Neural progenitor cell (in vitro differentiated cells): ENCODE data around the gene EVL. TPM values are rescaled to one million over a fixed set of nuclear protein-coding genes. Genes with fewer than 3 reads are reported as not detected.

Source experiments
- DNase-seq: peaks from one replicate; pipeline ENCODE4 v3.0.0-alpha.2; 2016; ENCODE audit warnings: low spot score
- H2AFZ ChIP-seq: fragments of 200-600 bp; sonication (generic); replicated peaks from 2 replicates; pipeline ENCODE4 v1.6.1; 2016; ENCODE audit warnings: antibody characterized with exemption
- H3F3A ChIP-seq: fragments of 200-600 bp; sonication (generic); 2 replicates; pipeline ENCODE4 v1.6.1; 2016; ENCODE audit warnings: antibody characterized with exemption, low read depth
- H3K27ac ChIP-seq: fragments of 200-600 bp; sonication (generic); 2 replicates; pipeline ENCODE4 v1.5.1; 2016; ENCODE audit warnings: mild to moderate bottlenecking
- H3K27me3 ChIP-seq: fragments of 200-600 bp; sonication (generic); 2 replicates; pipeline ENCODE4 v1.6.1; 2016; ENCODE audit warnings: mild to moderate bottlenecking, moderate library complexity
- H3K36me3 ChIP-seq: fragments of 200-600 bp; sonication (generic); 2 replicates; pipeline ENCODE4 v1.5.1; 2016
- H3K4me1 ChIP-seq: fragments of 200-600 bp; sonication (generic); 2 replicates; pipeline ENCODE4 v1.6.1; 2016; ENCODE audit warnings: mixed run types
- H3K4me2 ChIP-seq: fragments of 200-600 bp; sonication (generic); 2 replicates; pipeline ENCODE4 v1.6.1; 2016
- H3K4me3 ChIP-seq: fragments of 200-600 bp; sonication (generic); 2 replicates; pipeline ENCODE4 v1.5.1; 2016
- H3K79me2 ChIP-seq: fragments of 200-600 bp; sonication (generic); 2 replicates; pipeline ENCODE4 v1.6.1; 2016; ENCODE audit warnings: low read depth
- H3K9ac ChIP-seq: fragments of 200-600 bp; sonication (generic); 2 replicates; pipeline ENCODE4 v1.6.1; 2016
- H3K9me3 ChIP-seq: fragments of 200-600 bp; sonication (generic); 2 replicates; pipeline ENCODE4 v1.5.1; 2016; ENCODE audit warnings: low read depth
- H4K20me1 ChIP-seq: fragments of 200-600 bp; sonication (generic); 2 replicates; pipeline ENCODE4 v1.6.1; 2016; ENCODE audit warnings: low read depth
- H3K27ac Mint-ChIP-seq: 3 replicates; pipeline ENCODE4 v1.8.0; 2021; ENCODE audit warnings: mixed read lengths
- H3K27me3 Mint-ChIP-seq: 2 replicates; pipeline ENCODE4 v1.8.0; 2022; ENCODE audit warnings: low read depth, mild to moderate bottlenecking, inconsistent platforms, moderate library complexity, mixed read lengths; ENCODE audit not compliant: insufficient read depth
- H3K36me3 Mint-ChIP-seq: 3 replicates; pipeline ENCODE4 v1.8.0; 2021; ENCODE audit warnings: mixed read lengths
- H3K4me1 Mint-ChIP-seq: 3 replicates; pipeline ENCODE4 v1.8.0; 2021; ENCODE audit warnings: mixed read lengths
- H3K4me3 Mint-ChIP-seq: 3 replicates; pipeline ENCODE4 v1.8.0; 2021; ENCODE audit warnings: mild to moderate bottlenecking, moderate library complexity, mixed read lengths
- H3K9me3 Mint-ChIP-seq: 3 replicates; pipeline ENCODE4 v1.8.0; 2020; ENCODE audit warnings: mixed read lengths
- CTCF ChIP-seq: fragments of 200-600 bp; sonication (generic); IDR thresholded peaks from 2 replicates; pipeline ENCODE4 v1.5.1; 2017; ENCODE audit warnings: antibody characterized with exemption, mild to moderate bottlenecking
- EZH2 ChIP-seq: fragments of 200-600 bp; sonication (generic); IDR thresholded peaks from 2 replicates; pipeline ENCODE4 v1.6.1; 2017; ENCODE audit warnings: antibody characterized with exemption, mild to moderate bottlenecking, moderate library complexity
- EZH2phosphoT487 ChIP-seq: fragments of 200-600 bp; sonication (generic); IDR thresholded peaks from 2 replicates; pipeline ENCODE4 v1.6.1; 2017; ENCODE audit warnings: antibody characterized with exemption
- total RNA-seq: library from RNA; depleted of rRNA; stranded (reverse); fragments of >200 nt; gene quantifications from 2 replicates; pipeline ENCODE4 v1.2.3, GENCODE V29; 2015; ENCODE audit warnings: low replicate concordance

Gene EVL
- total RNA-seq = 49.2 and 71.2 TPM in 2 replicates

GRCh38 chr14:100065111-100065871, at the start of gene EVL:
Gene EVL (plus strand): TSS chr14:100065422. CDS start chr14:100065501, 79 bp downstream.
- Mint-ChIP-seq H3K36me3 (peaks cover 4% of the 10 kb centered on the region), H3K9me3 (peaks cover 5% of the 10 kb centered on the region), H3K4me1 (peaks cover 16% of the 10 kb centered on the region), H3K27me3 (no peaks in the 10 kb centered on the region), H3K27ac (no peak within 1 kb of the TSS), H3K4me3 (no peak within 1 kb of the TSS)
- Histone ChIP-seq H2AFZ (no peak within 1 kb of the TSS), H3K4me3 (no peak within 1 kb of the TSS), H4K20me1 (peaks cover 40% of the 10 kb centered on the region), H3K27me3 (no peaks in the 10 kb centered on the region), H3F3A (no peaks in the 10 kb centered on the region), H3K27ac (no peak within 1 kb of the TSS), H3K9ac (no peak within 1 kb of the TSS), H3K4me2 (no peak within 1 kb of the TSS), H3K36me3 (no peaks in the 10 kb centered on the region), H3K9me3 (no peaks in the 10 kb centered on the region), H3K79me2 (peaks cover 14% of the 10 kb centered on the region), H3K4me1 (no peaks in the 10 kb centered on the region)
- TF ChIP-seq EZH2 (no peak), CTCF (no peak), EZH2phosphoT487 (no peak)
- no peak for DNase-seq

- peaks cover 3% of the 10 kb centered on the region for H3K27me3 Mint-ChIP-seq
- Histone ChIP-seq H3K9ac (no peak overlapping the region), H2AFZ (no peak overlapping the region), H3K4me3 (no peak overlapping the region), H3K27ac (no peak overlapping the region), H3K79me2 (peaks cover 57% of the 10 kb centered on the region), H4K20me1 (peaks cover 53% of the 10 kb centered on the region), H3K4me1 (peaks cover 31% of the 10 kb centered on the region), H3K36me3 (no peaks in the 10 kb centered on the region), H3F3A (peaks cover 10% of the 10 kb centered on the region), H3K27me3 (no peaks in the 10 kb centered on the region), H3K9me3 (no peaks in the 10 kb centered on the region), H3K4me2 (no peak overlapping the region)
- peaks cover 11% of the 10 kb centered on the region for H3K9me3 Mint-ChIP-seq
- DNase-seq = no peak
- TF ChIP-seq CTCF = no peak
- no peak for TF ChIP-seq EZH2
- TF ChIP-seq EZH2phosphoT487 = no peak
- H3K4me1 Mint-ChIP-seq = peaks cover 44% of the 10 kb centered on the region
- H3K4me3 Mint-ChIP-seq = no peak overlapping the region
- H3K27ac Mint-ChIP-seq = no peak overlapping the region
- peaks cover 12% of the 10 kb centered on the region for H3K36me3 Mint-ChIP-seq
Observed at GRCh38 chr14:100017553-100017952, 47.7 kb upstream of the EVL start.

- Histone ChIP-seq H3K27ac (no peak overlapping the region), H3K4me3 (no peak overlapping the region), H3K79me2 (peaks cover 58% of the 10 kb centered on the region), H3K9me3 (no peaks in the 10 kb centered on the region), H3F3A (peaks cover 10% of the 10 kb centered on the region), H3K9ac (peak overlapping the region; percentile 22), H3K36me3 (no peaks in the 10 kb centered on the region), H3K4me1 (peaks cover 31% of the 10 kb centered on the region), H4K20me1 (peaks cover 57% of the 10 kb centered on the region), H3K4me2 (no peak overlapping the region), H2AFZ (no peak overlapping the region), H3K27me3 (no peaks in the 10 kb centered on the region)
- H3K27me3 Mint-ChIP-seq = peaks cover 3% of the 10 kb centered on the region
- peak overlapping the region; percentile 82 for H3K27ac Mint-ChIP-seq
- no peak for TF ChIP-seq CTCF
- no peak for TF ChIP-seq EZH2
- TF ChIP-seq EZH2phosphoT487 = no peak
- DNase-seq = no peak
- peaks cover 8% of the 10 kb centered on the region for H3K9me3 Mint-ChIP-seq
- H3K4me3 Mint-ChIP-seq = no peak overlapping the region
- H3K4me1 Mint-ChIP-seq = peaks cover 44% of the 10 kb centered on the region
- peaks cover 8% of the 10 kb centered on the region for H3K36me3 Mint-ChIP-seq
Observed at GRCh38 chr14:100018054-100018453, 47.2 kb upstream of the EVL start.
